ENCODE results near the gene MAPT.
"Not testable (repeated sequence)": the region's sequence is repeated elsewhere in the genome, so short reads cannot be mapped to it uniquely, and the experiment has no call there.

Gene MAPT

GRCh38 chr17:46010597-46011186 lies 116.3 kb downstream of the MAPT start:
- no peak for DNase-seq (ENCODE audit: low spot score)

GRCh38 chr17:46011711-46012505 lies 117.6 kb downstream of the MAPT start:
- DNase-seq (ENCODE audit: low spot score) = no peak

GRCh38 chr17:46012506-46013079 lies 118.2 kb downstream of the MAPT start:
- DNase-seq (ENCODE audit: low spot score) = no peak

DNA sequence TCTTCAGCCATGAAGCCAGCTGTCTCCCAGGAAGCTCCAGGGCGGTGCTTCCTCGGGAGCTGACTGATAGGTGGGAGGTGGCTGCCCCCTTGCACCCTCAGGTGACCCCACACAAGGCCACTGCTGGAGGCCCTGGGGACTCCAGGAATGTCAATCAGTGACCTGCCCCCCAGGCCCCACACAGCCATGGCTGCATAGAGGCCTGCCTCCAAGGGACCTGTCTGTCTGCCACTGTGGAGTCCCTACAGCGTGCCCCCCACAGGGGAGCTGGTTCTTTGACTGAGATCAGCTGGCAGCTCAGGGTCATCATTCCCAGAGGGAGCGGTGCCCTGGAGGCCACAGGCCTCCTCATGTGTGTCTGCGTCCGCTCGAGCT lies 118.8 kb downstream of the MAPT start:
- no peak for DNase-seq (ENCODE audit: low spot score)

GRCh38 chr17:46013502-46014165 lies 119.3 kb downstream of the MAPT start:
- DNase-seq (ENCODE audit: low spot score) = no peak

DNA sequence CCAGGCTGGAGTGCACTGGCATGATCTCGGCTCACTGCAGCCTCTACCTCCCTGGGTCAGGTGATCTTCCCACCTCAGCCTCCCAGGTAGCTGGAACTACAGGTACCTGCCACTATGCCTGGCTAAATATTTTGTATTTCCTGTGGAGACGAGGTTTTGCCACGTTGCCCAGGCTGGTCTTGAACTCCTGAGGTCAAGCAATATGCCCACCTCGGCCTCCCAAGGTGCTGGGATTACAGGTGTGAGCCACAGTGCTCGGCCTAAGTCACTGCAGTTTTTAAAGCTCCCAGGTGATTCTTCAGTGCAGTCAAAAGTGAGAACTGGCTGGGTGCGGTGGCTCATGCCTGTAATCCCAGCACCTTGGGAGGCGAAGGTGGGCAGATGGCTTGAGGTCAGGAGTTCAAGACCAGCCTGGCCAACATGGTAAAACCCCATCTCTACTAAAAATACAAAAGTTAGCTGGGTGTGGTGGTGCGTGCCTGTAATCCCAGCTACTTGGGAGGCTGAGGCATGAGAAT lies 125.1 kb downstream of the MAPT start:
- DNase-seq (ENCODE audit: low spot score) = not testable (repeated sequence)

GRCh38 chr17:46020023-46020761 lies 125.8 kb downstream of the MAPT start:
- DNase-seq (ENCODE audit: low spot score) = no peak

DNA sequence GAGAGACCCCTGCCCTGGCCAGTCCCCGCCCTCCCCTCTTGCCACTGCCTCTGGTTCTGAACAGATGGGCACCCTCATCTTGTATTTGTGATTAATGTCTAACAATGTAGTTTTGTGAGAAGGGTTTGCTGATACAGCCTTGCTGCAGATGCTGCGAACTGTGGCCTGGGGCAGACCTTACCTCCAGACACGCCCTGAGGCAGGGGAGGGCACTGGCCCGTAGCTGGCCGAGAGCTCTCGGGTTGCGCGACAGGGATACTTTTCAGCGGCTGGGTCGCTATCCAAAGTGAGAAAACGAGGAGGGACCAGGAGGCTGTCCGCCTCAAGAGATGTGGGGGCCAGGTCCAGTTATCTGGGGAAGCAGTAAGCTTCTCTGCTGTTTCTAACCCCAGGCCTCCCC lies 126.6 kb downstream of the MAPT start:
- no peak for DNase-seq (ENCODE audit: low spot score)

DNA sequence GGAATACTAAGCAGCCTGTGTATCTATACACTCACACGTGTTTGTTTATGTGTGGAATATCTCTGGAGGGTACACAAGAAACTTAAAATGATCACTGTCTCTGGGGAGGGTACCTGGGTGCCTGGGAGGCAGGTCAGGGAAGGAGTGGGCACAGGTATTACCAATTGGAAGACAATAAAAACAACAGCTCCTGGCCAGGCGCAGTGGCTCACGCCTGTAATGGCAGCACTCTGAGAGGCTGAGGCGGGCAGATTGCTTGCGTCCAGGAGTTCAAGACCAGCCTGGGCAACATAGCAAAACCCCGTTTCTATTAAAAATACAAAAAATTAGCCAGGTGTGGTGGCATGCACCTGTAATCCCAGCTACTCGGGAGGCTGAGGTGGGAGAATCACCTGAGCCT lies 129.0 kb downstream of the MAPT start:
- not testable (repeated sequence) for DNase-seq (ENCODE audit: low spot score)

DNA sequence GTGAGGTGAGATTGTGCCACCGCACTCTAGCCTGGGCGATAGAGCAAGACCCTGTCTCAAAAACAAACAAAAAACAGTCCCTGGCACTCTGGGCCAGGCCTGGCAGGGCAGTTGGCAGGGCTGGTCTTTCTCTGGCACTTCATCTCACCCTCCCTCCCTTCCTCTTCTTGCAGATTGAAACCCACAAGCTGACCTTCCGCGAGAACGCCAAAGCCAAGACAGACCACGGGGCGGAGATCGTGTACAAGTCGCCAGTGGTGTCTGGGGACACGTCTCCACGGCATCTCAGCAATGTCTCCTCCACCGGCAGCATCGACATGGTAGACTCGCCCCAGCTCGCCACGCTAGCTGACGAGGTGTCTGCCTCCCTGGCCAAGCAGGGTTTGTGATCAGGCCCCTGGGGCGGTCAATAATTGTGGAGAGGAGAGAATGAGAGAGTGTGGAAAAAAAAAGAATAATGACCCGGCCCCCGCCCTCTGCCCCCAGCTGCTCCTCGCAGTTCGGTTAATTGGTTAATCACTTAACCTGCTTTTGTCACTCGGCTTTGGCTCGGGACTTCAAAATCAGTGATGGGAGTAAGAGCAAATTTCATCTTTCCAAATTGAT lies 129.5 kb downstream of the MAPT start:
- no peak for DNase-seq (ENCODE audit: low spot score)

- DNase-seq (ENCODE audit: low spot score) = no peak
These were observed 130.2 kb downstream of the MAPT start for GRCh38 chr17:46024590-46024989.

DNA sequence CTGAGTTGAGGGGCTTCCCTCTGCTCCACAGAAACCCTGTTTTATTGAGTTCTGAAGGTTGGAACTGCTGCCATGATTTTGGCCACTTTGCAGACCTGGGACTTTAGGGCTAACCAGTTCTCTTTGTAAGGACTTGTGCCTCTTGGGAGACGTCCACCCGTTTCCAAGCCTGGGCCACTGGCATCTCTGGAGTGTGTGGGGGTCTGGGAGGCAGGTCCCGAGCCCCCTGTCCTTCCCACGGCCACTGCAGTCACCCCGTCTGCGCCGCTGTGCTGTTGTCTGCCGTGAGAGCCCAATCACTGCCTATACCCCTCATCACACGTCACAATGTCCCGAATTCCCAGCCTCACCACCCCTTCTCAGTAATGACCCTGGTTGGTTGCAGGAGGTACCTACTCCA lies 130.7 kb downstream of the MAPT start:
- DNase-seq (ENCODE audit: low spot score) = no peak

GRCh38 chr17:46025510-46026165 lies 131.3 kb downstream of the MAPT start:
- DNase-seq (ENCODE audit: low spot score) = no peak

DNA sequence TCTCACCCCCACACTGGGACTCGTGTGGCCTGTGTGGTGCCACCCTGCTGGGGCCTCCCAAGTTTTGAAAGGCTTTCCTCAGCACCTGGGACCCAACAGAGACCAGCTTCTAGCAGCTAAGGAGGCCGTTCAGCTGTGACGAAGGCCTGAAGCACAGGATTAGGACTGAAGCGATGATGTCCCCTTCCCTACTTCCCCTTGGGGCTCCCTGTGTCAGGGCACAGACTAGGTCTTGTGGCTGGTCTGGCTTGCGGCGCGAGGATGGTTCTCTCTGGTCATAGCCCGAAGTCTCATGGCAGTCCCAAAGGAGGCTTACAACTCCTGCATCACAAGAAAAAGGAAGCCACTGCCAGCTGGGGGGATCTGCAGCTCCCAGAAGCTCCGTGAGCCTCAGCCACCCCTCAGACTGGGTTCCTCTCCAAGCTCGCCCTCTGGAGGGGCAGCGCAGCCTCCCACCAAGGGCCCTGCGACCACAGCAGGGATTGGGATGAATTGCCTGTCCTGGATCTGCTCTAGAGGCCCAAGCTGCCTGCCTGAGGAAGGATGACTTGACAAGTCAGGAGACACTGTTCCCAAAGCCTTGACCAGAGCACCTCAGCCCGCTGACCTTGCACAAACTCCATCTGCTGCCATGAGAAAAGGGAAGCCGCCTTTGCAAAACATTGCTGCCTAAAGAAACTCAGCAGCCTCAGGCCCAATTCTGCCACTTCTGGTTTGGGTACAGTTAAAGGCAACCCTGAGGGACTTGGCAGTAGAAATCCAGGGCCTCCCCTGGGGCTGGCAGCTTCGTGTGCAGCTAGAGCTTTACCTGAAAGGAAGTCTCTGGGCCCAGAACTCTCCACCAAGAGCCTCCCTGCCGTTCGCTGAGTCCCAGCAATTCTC lies 132.1 kb downstream of the MAPT start:
- no peak for DNase-seq (ENCODE audit: low spot score)

DNA sequence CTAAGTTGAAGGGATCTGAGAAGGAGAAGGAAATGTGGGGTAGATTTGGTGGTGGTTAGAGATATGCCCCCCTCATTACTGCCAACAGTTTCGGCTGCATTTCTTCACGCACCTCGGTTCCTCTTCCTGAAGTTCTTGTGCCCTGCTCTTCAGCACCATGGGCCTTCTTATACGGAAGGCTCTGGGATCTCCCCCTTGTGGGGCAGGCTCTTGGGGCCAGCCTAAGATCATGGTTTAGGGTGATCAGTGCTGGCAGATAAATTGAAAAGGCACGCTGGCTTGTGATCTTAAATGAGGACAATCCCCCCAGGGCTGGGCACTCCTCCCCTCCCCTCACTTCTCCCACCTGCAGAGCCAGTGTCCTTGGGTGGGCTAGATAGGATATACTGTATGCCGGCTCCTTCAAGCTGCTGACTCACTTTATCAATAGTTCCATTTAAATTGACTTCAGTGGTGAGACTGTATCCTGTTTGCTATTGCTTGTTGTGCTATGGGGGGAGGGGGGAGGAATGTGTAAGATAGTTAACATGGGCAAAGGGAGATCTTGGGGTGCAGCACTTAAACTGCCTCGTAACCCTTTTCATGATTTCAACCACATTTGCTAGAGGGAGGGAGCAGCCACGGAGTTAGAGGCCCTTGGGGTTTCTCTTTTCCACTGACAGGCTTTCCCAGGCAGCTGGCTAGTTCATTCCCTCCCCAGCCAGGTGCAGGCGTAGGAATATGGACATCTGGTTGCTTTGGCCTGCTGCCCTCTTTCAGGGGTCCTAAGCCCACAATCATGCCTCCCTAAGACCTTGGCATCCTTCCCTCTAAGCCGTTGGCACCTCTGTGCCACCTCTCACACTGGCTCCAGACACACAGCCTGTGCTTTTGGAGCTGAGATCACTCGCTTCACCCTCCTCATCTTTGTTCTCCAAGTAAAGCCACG lies 133.0 kb downstream of the MAPT start:
- no peak for DNase-seq (ENCODE audit: low spot score)

DNA sequence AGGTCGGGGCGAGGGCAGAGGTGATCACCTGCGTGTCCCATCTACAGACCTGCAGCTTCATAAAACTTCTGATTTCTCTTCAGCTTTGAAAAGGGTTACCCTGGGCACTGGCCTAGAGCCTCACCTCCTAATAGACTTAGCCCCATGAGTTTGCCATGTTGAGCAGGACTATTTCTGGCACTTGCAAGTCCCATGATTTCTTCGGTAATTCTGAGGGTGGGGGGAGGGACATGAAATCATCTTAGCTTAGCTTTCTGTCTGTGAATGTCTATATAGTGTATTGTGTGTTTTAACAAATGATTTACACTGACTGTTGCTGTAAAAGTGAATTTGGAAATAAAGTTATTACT lies 133.6 kb downstream of the MAPT start:
- no peak for DNase-seq (ENCODE audit: low spot score)

- no peak for DNase-seq (ENCODE audit: low spot score)
These were observed 134.0 kb downstream of the MAPT start for GRCh38 chr17:46028374-46028773.

- DNase-seq (ENCODE audit: low spot score) = no peak
These were observed 134.7 kb downstream of the MAPT start for GRCh38 chr17:46028981-46029565.

GRCh38 chr17:46029627-46030026 lies 135.3 kb downstream of the MAPT start:
- no peak for DNase-seq (ENCODE audit: low spot score)

Data from kidney capillary endothelial cell (primary cell).